Forelimb muscle (tissue), 1 donor: ENCODE measurements around the gene SLC25A19. TPM values are rescaled to one million over a fixed set of nuclear protein-coding genes. Genes with fewer than 3 reads are reported as not detected.
A peak's percentile ranks its signal among the peaks of the same experiment; 100 is the strongest.

Source experiments
- DNase-seq: peaks from one replicate; pipeline ENCODE4 v3.0.0-alpha.2; 2013; ENCODE audit warnings: low read depth
- polyA plus RNA-seq: library from polyadenylated mRNA; unstranded; fragments of 120-200 nt; gene quantifications from one replicate; pipeline ENCODE4 v1.2.1, GENCODE V29; 2013; ENCODE audit not compliant: insufficient read length

SLC25A19 gene
- polyA plus RNA-seq: 4.9 TPM

DNA sequence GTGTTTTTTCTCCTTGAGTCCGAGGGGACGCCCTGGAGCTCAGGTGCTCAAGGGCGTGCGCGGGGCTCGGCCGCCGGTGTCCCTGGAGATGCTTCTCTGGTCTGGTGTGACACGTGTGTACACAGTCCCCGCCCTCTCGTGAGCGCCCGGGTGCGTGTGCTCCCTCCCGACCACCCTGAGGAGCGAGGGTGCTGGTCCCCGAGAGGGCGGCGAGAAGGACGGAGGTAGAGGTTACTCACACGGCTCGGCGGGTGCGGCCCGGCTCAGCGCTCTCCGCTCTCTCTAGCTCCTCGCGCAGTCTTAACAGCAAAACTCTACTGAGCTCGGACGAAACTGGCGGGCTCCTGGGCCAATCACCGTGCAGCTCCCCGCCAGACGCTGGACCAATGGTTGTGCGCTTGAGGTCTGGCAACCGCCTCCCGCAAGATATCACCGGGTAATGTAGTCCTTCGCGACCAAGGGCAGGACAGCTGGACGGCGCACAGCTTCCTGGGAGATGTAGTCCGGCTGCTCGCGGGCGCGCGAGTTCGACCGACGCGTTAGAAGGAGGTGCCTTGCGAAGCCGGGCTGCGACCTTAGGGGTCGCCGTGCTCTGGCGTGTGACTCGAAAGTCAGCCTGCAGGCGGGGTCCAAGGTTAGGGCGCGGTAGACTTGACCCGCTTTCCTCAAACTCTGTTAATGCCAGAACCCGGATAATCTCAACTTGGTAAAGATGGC, at the start of gene SLC25A19:
SLC25A19 (minus strand) TSS at position 319 of the 717 bp plus-strand sequence. CDS start 2,669 bp downstream, outside the sequence.
- peak; percentile 98 for DNase-seq

GRCh38 chr17:75338335-75338734, 49.1 kb upstream of the SLC25A19 start:
- DNase-seq: no peak

DNA sequence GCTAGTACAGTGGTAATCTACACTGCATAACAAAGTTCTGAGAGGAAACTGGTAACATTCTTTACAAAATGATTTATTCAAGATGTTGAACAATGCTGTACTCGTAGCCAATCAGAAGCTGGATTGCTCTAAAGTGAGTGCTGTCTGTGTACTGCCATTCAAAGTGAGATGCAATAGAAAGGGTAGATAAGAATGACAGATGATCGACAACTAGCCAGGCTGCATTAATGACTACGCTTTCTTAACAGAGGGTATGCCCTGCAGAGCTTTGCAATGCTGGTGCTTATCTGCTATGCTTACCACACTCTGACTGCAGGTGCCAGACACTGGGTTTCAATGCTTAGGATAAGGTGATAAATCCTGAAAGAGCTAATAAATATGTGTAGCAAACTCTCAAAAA, 46.1 kb upstream of the SLC25A19 start:
- no peak for DNase-seq

GRCh38 chr17:75334723-75335122, 45.5 kb upstream of the SLC25A19 start:
- DNase-seq: no peak

- DNase-seq: no peak
Observed at GRCh38 chr17:75331671-75332070, 42.4 kb upstream of the SLC25A19 start.

DNA sequence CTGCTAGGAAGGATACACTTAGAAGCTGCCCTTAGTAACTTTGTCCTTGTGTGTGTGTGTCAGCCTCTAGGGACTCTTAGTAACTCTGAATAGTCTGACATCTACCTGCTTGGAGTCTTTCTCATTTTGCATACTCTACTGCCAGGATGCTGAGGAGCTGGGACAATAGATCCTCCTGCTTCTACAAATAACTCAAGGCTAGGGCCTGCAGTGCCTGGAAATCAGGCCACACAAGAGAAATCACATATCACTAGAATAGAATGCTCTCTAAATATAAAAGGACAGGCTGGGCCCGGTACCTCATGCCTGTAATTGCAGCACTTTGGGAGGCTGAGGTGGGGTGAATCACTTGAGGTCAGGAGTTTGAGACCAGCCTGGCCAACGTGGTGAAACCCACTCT, 38.5 kb upstream of the SLC25A19 start:
- DNase-seq: no peak

GRCh38 chr17:75326226-75326848, 37.1 kb upstream of the SLC25A19 start:
- no peak for DNase-seq

- no peak for DNase-seq
Observed at GRCh38 chr17:75325827-75326225, 36.6 kb upstream of the SLC25A19 start.

DNA sequence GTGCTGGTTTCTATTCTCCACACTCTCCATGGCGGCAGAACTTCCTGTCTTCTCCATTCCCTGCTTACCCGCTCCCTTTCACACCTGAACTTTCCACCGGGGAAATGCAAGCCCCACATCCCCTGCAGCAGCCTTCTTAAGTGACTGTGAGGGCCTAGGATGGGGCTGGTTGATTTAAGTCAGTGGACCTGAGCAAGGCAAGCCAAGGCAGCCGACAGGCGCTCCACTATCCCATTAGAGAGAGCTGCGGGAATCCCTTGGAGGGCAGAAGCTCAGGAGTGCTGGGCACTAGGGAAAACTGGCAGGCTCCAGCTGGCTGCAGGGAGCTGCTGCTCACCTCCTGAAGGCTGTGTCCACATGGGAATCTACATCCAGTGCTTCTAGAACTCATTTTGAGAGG, 36.1 kb upstream of the SLC25A19 start:
- DNase-seq: no peak

DNA sequence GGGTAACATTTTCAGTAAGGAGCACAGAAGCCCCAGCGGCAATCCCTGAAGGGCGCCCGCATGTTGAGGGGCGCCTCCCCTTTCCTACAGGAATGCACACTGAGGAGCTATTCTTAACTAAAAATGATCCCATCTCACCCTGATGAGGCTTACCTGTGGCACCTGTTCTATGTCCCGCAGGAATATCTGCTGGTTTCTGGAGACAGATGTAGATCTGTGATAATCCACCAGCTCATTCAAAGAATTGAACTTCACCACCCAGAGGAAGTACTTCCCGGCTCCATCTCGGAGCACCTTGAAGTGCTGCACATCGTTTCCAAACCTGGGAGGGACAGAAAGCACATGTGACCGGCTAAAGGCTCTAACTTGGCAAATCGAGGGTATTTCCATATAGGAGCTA, 32.3 kb upstream of the SLC25A19 start:
- DNase-seq: no peak

DNA sequence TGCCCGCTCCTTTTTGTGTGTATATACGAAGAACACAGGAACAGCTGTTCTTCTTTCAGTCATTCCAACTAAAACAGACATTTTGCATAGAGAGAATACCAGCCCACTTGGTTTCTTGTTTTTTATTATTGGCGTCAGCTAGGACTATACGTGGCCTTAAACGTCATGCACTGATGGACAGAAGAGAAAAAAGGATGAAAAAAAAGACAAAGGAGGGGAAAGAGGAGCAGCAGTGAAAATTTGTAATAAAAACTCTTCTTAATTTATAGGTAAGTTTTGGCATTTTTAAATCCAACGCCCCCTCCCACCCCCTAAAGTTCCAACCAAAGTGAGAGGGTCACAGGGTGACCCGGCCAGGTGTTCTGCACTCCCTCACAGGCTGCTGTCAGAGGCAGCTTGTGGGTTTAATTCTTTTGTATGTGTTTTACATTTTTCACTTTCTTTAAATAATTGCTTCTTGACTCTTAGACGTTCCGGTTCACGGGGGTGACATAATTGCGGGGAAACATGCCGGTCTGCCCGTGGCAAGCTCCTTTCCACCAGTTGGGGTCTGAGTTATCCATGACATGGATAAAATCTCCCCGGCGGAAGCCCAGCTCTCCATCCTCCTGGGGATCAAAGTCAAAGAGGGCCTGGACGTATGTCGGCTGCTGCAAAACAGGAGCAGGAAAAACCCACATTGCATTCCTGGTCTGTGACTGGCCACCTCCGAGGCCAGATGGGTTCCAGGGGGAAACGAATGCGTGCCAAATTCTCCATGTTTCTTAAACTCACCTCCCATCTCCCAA, 30.9 kb upstream of the SLC25A19 start:
- DNase-seq: no peak

DNA sequence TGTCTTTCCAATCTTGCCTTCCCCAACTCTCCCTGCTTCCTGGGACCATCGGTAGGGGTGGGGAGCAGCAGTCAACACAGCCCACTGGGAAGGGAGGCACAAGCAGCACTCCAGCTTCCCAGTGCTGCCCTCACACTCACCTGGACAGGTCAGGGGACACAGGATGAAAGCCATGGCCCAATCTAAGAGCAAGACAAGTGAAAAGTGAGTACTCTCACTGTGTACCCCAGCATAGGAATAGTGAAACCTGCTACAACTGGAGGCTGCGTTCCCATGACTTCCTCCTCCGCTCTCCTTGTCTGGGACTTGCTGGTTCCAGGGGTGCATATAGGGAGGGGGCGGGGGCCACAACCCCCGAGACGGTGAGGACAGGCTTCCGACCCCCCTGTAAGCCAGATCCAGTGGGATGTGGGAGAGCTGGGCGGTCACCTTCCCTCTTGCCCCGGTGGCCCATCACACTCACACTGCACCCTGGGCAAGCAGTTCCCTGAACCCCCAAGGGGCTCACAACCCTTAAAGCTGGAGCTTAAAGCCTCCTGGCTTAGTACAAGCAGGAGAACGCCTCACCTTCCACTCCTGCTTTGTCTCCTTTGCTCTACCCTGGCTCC, 29.5 kb upstream of the SLC25A19 start:
- DNase-seq: no peak

DNA sequence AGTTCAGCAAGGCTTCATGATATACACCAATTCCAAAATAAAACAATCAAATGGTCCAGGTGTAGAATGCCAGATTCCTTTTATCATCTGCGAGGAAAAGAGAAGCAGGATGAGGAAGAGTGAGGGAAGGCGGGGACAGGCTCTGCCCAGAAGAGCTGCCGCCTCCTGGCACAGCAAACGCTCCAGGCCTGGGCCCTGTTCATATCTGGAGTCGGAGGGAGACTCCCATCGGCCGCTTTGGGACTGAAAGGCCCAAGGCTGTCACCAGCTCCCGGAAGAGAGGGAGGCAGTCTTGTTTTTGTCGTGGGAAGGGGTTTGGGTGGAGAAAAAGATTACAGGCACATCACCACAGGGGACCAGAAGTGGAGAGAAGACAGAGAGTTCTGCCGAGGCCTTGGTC, 29.0 kb upstream of the SLC25A19 start:
- no peak for DNase-seq

DNA sequence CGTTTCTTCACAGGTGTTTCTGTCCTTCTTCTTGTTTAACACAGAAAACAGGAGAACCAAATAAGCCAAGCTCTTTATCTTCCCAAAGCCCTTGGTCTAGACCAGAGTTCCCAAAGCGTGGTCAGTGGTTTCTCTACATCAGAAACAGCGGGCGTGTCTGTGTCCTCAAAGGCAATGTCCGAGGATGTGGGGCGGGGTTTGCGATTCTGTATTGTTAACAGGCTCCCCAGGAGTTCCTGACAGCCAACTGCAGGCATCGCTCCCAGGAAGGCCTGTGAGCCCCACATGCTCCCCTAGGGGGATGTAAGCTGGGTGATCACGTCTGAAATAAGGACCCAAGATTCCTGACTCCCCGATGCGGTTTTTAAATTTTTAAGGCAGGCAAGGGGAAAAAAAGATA, 28.4 kb upstream of the SLC25A19 start:
- no peak for DNase-seq

DNA sequence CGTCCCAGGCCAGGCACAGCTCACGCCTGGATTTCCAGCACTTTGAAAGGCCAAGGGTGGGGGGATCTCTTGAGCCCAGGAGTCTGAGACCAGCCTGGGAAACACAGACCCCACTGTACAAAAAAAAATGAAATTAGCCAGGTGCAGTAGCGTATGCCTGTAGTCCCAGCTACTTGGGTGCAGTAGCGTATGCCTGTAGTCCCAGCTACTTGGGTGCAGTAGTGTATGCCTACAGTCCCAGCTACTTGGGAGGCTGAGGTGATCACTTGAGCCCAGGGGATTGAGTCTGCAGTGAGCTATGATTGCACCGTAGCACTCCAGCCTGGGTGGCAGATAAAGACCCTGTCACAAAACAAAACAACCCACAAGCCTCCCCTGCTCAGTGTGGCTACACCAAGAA, 27.0 kb upstream of the SLC25A19 start:
- no peak for DNase-seq

DNA sequence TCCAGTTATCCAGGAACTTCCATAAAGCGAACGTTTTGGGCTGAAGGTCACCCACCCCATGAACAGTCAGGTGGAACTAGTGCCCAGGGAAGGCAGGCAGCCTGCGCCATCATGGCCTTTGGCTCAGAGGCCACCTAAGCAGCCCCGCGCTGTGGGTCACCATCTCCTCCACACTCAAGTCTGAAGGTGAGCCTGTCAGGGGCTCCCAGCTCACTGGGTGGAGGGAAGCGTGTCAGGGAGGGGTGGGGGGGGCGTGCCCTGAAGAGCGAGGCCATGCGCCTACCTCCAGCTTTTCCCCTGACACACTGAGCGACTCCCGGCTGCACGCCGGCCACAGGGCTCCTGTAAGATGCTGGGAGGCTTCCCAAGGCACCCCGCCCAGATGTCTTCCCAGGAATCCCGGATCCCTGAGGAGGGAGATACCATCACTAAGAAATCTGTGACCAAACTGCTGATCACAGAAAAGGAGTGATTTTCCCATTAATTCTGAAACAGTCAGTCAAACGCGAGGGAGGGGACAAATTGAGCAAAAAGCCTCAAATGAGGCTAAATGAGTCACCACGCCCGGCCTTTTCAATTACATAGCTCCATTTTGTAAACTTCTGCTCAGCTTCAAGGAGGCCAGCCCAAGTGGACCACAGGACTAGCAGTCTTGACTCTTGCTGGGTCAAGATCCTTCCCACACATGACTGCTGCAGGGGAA, 26.5 kb upstream of the SLC25A19 start:
- no peak for DNase-seq

DNA sequence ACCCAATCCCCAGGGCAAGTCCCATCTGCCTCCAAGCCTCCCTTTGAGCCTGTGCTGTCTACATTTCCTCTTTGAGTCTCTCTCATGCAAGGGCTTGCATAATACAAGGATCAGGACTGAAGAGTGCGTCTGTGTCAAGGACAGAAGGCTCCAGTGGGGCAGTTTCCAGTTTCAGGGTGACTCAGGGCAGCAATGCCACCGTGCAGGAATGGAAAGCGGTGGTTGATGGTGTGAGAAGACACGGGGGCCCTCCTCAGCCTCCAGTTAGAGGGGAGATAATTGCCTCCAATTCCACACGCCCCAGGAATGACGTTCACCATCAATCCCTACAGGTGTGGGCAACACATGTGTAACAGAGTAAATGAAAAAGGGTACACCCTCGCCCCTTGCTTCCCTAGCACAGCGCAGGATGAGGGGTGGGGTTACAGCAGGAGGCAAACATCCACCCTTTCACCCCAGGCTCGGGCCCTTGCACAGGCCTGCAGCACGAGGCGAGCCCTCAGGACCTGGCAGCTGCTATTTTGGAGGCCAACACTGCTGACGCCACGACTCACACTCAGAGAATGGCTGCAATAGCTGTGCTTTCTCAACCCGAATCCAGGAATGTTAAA, 24.8 kb upstream of the SLC25A19 start:
- no peak for DNase-seq

- no peak for DNase-seq
Observed at GRCh38 chr17:75308732-75309629, 19.7 kb upstream of the SLC25A19 start.

- DNase-seq: no peak
Observed at GRCh38 chr17:75307957-75308731, 18.9 kb upstream of the SLC25A19 start.
